HepG2 (cell line): ENCODE data around the gene IL6R. TPM values are rescaled to one million over a fixed set of nuclear protein-coding genes. Genes with fewer than 3 reads are reported as not detected.

Experiments
- ATM ChIP-seq: fragments of 450-650 bp; IDR thresholded peaks from 2 replicates; pipeline ENCODE4 v1.7.1; 2017; ENCODE audit warnings: mild to moderate bottlenecking, borderline replicate concordance
- KDM5A ChIP-seq: fragments of 200-600 bp; sonication (generic); IDR thresholded peaks from 2 replicates; pipeline ENCODE4 v1.7.0; 2018; ENCODE audit warnings: antibody characterized with exemption, mild to moderate bottlenecking, low read length, borderline replicate concordance
- NPAS2 ChIP-seq: sonication (generic); formaldehyde crosslinking; IDR thresholded peaks from 2 replicates; pipeline ENCODE4 v1.8.0; 2022; ENCODE audit warnings: mild to moderate bottlenecking, missing genetic modification reagents, borderline replicate concordance
- NR2F6 ChIP-seq, 2 experiments: IDR thresholded peaks; 2 replicates each; pipeline ENCODE4 v1.6.1; 2016; ENCODE audit warnings: antibody characterized with exemption in 1 of 2, mild to moderate bottlenecking in 1 of 2
- RARA ChIP-seq: IDR thresholded peaks from 2 replicates; pipeline ENCODE4 v1.6.1; 2016; ENCODE audit warnings: missing genetic modification reagents, missing compliant biosample characterization
- SATB2 ChIP-seq: sonication (generic); formaldehyde crosslinking; IDR thresholded peaks from 2 replicates; pipeline ENCODE4 v1.5.0; 2020; ENCODE audit warnings: missing genetic modification reagents
- SOX5 ChIP-seq: IDR thresholded peaks from 2 replicates; pipeline ENCODE4 v1.6.1; 2016; ENCODE audit warnings: borderline replicate concordance
- SRSF4 ChIP-seq: fragments of 200-400 bp; formaldehyde crosslinking; IDR thresholded peaks from one replicate; pipeline ENCODE4 v1.6.1; 2018; ENCODE audit warnings: mild to moderate bottlenecking, low read depth, low read length, moderate library complexity; ENCODE audit not compliant: poor library complexity, severe bottlenecking
- TCF7L2 ChIP-seq: IDR thresholded peaks from 2 replicates; pipeline ENCODE4 v1.6.1; 2011; ENCODE audit warnings: mild to moderate bottlenecking, low read depth, low read length, moderate library complexity
- ZFYVE20 ChIP-seq: sonication (generic); formaldehyde crosslinking; IDR thresholded peaks from 2 replicates; pipeline ENCODE4 v1.8.0; 2023; ENCODE audit warnings: low read depth, mild to moderate bottlenecking, moderate library complexity, missing genetic modification reagents, borderline replicate concordance
- ZNF615 ChIP-seq: sonication (generic); formaldehyde crosslinking; IDR thresholded peaks from 2 replicates; pipeline ENCODE4 v1.5.0; 2020; ENCODE audit warnings: mild to moderate bottlenecking, missing genetic modification reagents, borderline replicate concordance
- ZNF776 ChIP-seq: sonication (generic); formaldehyde crosslinking; IDR thresholded peaks from 2 replicates; pipeline ENCODE4 v1.4.0; 2020; ENCODE audit warnings: mild to moderate bottlenecking, missing genetic modification reagents
- ZSCAN31 ChIP-seq: sonication (generic); formaldehyde crosslinking; IDR thresholded peaks from 2 replicates; pipeline ENCODE4 v1.5.0; 2020; ENCODE audit warnings: low read depth, mild to moderate bottlenecking, missing genetic modification reagents
- polyA plus RNA-seq, 8 experiments: library from polyadenylated mRNA; depleted of rRNA in 3 of 8; stranded (reverse) in 7 of 8; unstranded in 1 of 8; fragments of >200 nt; fragmentation: Illumina TruSeq in 4 of 8; extraction: Trizol in 4 of 8; gene quantifications; 2 replicates each; pipeline versions ENCODE4 v1.2.1 to v1.2.3, GENCODE V29; 2011 to 2016; ENCODE audit warnings: low read depth in 4 of 8, missing spikeins in 1 of 8, mixed read lengths in 1 of 8; ENCODE audit not compliant: insufficient read depth in 1 of 8
- total RNA-seq, 5 experiments: library from RNA; depleted of rRNA; stranded (reverse); fragments of >200 nt; fragmentation: Illumina TruSeq; extraction: Trizol; gene quantifications; 2 replicates each; pipeline ENCODE4 v1.2.3, GENCODE V29; 2016; ENCODE audit warnings: low read depth in 1 of 5
- TF ChIP-seq, protein P1 (sequence below): sonication (generic); formaldehyde crosslinking; IDR thresholded peaks from 2 replicates; pipeline ENCODE4 v1.4.0; 2020; ENCODE audit warnings: missing genetic modification reagents
- TF ChIP-seq, protein P2 (sequence below): sonication (generic); formaldehyde crosslinking; IDR thresholded peaks from 2 replicates; pipeline ENCODE4 v1.5.0; 2020; ENCODE audit warnings: mild to moderate bottlenecking, missing genetic modification reagents
- TF ChIP-seq, protein P3 (sequence below): sonication (generic); formaldehyde crosslinking; IDR thresholded peaks from 2 replicates; pipeline ENCODE4 v1.5.0; 2020; ENCODE audit warnings: mild to moderate bottlenecking, missing genetic modification reagents

The IL6R gene
- total and polyA plus RNA-seq, 2 of the 13 experiments (the other 11 are each of a cell fraction or from before 2014, with no cell fraction given) = 5.0 to 24.5 TPM

DNA sequence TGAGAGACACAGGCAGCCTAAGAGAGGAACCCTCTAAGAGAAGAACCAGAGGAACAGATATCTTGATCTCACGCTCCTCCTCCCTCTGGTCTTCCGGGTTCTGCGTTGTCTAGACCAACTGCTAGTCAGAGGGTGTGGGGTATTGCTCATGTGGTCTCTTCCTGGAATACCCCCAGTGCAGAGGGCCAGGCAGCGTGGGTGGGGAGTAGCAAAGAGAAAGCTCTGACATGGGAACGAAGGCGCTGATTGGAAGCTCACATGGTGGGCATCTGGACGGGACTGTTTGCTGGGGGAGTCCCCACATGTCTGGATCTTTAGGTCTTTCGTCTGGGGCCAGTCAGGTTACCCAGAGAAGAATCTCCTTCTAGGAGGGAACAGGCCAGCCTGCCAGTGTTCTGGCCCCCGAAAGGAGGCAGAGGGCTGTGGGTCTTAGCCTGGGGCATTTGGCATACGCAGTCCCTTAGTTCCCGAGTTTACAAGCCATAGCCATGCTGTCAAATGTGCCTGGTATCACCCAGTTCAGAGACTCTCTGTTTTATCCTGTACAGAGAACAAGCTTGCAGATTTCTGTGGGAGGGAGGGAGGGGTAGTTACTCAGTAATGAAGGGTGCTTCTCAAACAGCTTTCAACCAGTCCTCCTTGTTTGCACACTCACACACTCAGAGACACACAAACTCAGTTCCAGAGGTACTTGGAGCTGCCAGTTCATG, 18.3 kb upstream of the IL6R start (continued):
- TF ChIP-seq, protein P1, sequence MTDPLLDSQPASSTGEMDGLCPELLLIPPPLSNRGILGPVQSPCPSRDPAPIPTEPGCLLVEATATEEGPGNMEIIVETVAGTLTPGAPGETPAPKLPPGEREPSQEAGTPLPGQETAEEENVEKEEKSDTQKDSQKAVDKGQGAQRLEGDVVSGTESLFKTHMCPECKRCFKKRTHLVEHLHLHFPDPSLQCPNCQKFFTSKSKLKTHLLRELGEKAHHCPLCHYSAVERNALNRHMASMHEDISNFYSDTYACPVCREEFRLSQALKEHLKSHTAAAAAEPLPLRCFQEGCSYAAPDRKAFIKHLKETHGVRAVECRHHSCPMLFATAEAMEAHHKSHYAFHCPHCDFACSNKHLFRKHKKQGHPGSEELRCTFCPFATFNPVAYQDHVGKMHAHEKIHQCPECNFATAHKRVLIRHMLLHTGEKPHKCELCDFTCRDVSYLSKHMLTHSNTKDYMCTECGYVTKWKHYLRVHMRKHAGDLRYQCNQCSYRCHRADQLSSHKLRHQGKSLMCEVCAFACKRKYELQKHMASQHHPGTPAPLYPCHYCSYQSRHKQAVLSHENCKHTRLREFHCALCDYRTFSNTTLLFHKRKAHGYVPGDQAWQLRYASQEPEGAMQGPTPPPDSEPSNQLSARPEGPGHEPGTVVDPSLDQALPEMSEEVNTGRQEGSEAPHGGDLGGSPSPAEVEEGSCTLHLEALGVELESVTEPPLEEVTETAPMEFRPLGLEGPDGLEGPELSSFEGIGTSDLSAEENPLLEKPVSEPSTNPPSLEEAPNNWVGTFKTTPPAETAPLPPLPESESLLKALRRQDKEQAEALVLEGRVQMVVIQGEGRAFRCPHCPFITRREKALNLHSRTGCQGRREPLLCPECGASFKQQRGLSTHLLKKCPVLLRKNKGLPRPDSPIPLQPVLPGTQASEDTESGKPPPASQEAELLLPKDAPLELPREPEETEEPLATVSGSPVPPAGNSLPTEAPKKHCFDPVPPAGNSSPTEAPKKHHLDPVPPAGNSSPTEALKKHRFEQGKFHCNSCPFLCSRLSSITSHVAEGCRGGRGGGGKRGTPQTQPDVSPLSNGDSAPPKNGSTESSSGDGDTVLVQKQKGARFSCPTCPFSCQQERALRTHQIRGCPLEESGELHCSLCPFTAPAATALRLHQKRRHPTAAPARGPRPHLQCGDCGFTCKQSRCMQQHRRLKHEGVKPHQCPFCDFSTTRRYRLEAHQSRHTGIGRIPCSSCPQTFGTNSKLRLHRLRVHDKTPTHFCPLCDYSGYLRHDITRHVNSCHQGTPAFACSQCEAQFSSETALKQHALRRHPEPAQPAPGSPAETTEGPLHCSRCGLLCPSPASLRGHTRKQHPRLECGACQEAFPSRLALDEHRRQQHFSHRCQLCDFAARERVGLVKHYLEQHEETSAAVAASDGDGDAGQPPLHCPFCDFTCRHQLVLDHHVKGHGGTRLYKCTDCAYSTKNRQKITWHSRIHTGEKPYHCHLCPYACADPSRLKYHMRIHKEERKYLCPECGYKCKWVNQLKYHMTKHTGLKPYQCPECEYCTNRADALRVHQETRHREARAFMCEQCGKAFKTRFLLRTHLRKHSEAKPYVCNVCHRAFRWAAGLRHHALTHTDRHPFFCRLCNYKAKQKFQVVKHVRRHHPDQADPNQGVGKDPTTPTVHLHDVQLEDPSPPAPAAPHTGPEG (CRISPR knock-in tag) = no peak
- TF ChIP-seq, protein P2, sequence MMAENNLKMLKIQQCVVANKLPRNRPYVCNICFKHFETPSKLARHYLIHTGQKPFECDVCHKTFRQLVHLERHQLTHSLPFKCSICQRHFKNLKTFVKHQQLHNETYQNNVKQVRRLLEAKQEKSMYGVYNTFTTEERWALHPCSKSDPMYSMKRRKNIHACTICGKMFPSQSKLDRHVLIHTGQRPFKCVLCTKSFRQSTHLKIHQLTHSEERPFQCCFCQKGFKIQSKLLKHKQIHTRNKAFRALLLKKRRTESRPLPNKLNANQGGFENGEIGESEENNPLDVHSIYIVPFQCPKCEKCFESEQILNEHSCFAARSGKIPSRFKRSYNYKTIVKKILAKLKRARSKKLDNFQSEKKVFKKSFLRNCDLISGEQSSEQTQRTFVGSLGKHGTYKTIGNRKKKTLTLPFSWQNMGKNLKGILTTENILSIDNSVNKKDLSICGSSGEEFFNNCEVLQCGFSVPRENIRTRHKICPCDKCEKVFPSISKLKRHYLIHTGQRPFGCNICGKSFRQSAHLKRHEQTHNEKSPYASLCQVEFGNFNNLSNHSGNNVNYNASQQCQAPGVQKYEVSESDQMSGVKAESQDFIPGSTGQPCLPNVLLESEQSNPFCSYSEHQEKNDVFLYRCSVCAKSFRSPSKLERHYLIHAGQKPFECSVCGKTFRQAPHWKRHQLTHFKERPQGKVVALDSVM (CRISPR knock-in tag) = no peak
- no peak for TF ChIP-seq NPAS2 (CRISPR knock-in tag)
- TF ChIP-seq TCF7L2 = no peak
- no peak for TF ChIP-seq SRSF4
- no peak for TF ChIP-seq ATM
- TF ChIP-seq, protein P3, sequence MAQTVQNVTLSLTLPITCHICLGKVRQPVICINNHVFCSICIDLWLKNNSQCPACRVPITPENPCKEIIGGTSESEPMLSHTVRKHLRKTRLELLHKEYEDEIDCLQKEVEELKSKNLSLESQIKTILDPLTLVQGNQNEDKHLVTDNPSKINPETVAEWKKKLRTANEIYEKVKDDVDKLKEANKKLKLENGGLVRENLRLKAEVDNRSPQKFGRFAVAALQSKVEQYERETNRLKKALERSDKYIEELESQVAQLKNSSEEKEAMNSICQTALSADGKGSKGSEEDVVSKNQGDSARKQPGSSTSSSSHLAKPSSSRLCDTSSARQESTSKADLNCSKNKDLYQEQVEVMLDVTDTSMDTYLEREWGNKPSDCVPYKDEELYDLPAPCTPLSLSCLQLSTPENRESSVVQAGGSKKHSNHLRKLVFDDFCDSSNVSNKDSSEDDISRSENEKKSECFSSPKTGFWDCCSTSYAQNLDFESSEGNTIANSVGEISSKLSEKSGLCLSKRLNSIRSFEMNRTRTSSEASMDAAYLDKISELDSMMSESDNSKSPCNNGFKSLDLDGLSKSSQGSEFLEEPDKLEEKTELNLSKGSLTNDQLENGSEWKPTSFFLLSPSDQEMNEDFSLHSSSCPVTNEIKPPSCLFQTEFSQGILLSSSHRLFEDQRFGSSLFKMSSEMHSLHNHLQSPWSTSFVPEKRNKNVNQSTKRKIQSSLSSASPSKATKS (CRISPR knock-in tag) = no peak
- no peak for TF ChIP-seq KDM5A
- TF ChIP-seq SOX5 (CRISPR knock-in tag) = no peak
- TF ChIP-seq ZNF615 (CRISPR knock-in tag) = no peak
- no peak for TF ChIP-seq ZSCAN31 (CRISPR knock-in tag)
- no peak for TF ChIP-seq NR2F6 (IDR thresholded peaks at IDR 0.05)
- TF ChIP-seq NR2F6 (CRISPR knock-in tag; IDR thresholded peaks at IDR 0.05) = no peak
- no peak for TF ChIP-seq ZFYVE20 (CRISPR knock-in tag)
- no peak for TF ChIP-seq SATB2
- TF ChIP-seq RARA = no peak
- TF ChIP-seq ZNF776 (CRISPR knock-in tag) = no peak
